Measurements from ENCODE around the gene SPEM1.

SPEM1 gene

DNA sequence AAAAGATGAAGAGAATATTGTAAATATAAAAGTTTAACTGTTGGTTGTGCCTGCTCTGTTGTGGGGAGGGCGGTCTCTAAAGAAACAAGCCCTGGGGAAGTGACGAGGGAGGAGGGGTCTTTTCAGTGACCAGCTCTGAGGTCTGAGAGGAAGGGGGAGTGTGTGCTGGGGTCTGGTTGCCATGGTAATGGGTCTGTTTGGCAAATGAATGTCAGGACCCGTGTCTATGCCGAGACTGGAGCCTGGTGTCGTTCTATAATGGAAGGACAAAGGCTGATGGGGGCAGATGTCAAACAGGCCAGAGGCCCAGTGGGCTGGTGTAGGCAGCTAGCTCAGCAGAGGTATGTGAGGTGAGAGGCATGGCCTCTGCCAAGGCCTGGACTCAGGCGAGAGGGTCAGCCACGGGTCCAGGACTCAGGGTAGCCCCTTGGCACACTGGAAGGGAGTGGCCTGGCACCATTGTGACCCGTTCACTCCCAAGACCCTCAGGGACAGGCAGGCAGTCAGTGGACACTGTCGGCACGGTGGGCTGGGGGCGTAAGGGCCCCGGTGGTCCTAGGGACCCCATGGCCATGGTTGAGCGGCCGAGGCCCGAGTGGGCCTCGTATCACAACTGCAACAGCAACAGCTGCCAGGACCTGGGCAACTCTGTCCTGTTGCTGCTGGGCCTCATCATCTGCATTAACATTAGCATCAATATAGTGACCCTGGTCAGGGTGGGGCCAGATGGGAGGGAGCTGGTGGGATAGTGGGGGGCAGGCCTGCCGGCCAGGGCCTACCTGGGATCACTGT lies at the start of gene SPEM1:
Gene SPEM1, plus strand, starts transcription at position 506 of the 792 bp plus-strand sequence. Its CDS starts 61 bp downstream, at position 567.
- Histone ChIP-seq H3K36me3 (replicated peaks) (peaks cover 8% of the 10 kb centered on the region), H3K4me3 (ENCODE audit: low read depth, low read length) (no peak within 1 kb of the TSS), H3K27ac (no peak within 1 kb of the TSS), H3K27me3 (replicated peaks) (no peaks in the 10 kb centered on the region)
- in situ Hi-C loops (cut with HindIII; ENCODE audit: low pct_ligation_motif_present, low sequenced_read_pairs): no loop called here
- no peak for DNase-seq
- no peak for TF ChIP-seq CTCF (IDR thresholded peaks at IDR 0.05; ENCODE audit: low read depth, low read length, missing control alignments)

DNA sequence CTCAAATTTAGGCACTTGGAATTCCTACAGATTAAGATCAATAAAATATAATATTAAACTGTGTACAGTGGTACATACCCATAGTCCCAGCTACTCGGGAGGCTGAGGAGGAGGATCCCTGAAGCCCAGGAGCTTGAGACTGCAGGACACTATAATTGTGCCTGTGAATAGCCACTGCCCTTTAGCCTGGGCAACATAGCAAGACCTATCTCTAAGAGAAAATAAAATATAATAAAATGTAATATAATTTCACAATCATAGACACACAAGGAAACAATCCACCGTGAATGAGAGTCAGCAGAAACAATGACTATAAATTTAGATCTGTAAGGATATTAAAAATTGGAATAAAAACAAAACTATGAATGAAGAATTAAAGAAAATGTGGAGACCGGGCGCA lies 49.3 kb upstream of the SPEM1 start:
- Histone ChIP-seq H3K36me3 (replicated peaks) (no peaks in the 10 kb centered on the region), H3K27me3 (replicated peaks) (no peaks in the 10 kb centered on the region), H3K4me3 (ENCODE audit: low read depth, low read length) (no peak overlapping the region), H3K27ac (no peak overlapping the region)
- in situ Hi-C loops (cut with HindIII; ENCODE audit: low pct_ligation_motif_present, low sequenced_read_pairs): no loop called here
- no peak for TF ChIP-seq CTCF (IDR thresholded peaks at IDR 0.05; ENCODE audit: low read depth, low read length, missing control alignments)
- DNase-seq: no peak

GRCh38 chr17:7374353-7374752 lies 45.8 kb upstream of the SPEM1 start:
- no peak for TF ChIP-seq CTCF (IDR thresholded peaks at IDR 0.05; ENCODE audit: low read depth, low read length, missing control alignments)
- in situ Hi-C loops (cut with HindIII; ENCODE audit: low pct_ligation_motif_present, low sequenced_read_pairs): no loop called here
- no peak for DNase-seq
- H3K36me3 ChIP-seq (replicated peaks): no peaks in the 10 kb centered on the region
- no peak overlapping the region for H3K27ac ChIP-seq
- H3K27me3 ChIP-seq (replicated peaks): no peaks in the 10 kb centered on the region
- H3K4me3 ChIP-seq (ENCODE audit: low read depth, low read length): no peak overlapping the region

GRCh38 chr17:7379134-7379533 lies 41.0 kb upstream of the SPEM1 start:
- in situ Hi-C loops (cut with HindIII; ENCODE audit: low pct_ligation_motif_present, low sequenced_read_pairs): no loop called here
- Histone ChIP-seq H3K4me3 (ENCODE audit: low read depth, low read length) (no peak overlapping the region), H3K36me3 (replicated peaks) (no peaks in the 10 kb centered on the region), H3K27me3 (replicated peaks) (peaks cover 20% of the 10 kb centered on the region), H3K27ac (no peak overlapping the region)
- DNase-seq: no peak
- TF ChIP-seq CTCF (IDR thresholded peaks at IDR 0.05; ENCODE audit: low read depth, low read length, missing control alignments): no peak

DNA sequence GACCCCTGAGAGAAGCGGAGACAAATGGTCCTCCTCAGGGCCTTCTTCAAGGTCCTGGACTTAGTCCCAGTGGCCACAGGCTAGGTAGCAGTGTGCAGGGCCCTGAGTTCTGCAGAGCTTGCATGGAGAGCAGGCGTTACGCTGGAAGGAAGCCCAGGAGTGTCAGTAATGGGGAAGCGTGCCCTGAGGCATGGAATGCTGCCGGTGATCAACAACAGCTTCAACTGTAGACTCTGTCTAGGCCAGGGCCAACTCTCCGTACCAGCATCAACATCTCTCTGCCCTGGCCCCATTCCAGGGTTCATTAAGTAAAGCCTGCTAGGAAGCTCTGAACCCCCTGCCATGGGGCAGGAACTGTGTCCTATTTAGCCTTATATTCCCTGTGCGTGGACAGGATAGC lies 39.8 kb upstream of the SPEM1 start:
- no peak for TF ChIP-seq CTCF (IDR thresholded peaks at IDR 0.05; ENCODE audit: low read depth, low read length, missing control alignments)
- H3K27me3 ChIP-seq (replicated peaks): peaks cover 20% of the 10 kb centered on the region
- in situ Hi-C loops (cut with HindIII; ENCODE audit: low pct_ligation_motif_present, low sequenced_read_pairs): no loop called here
- no peaks in the 10 kb centered on the region for H3K36me3 ChIP-seq (replicated peaks)
- no peak overlapping the region for H3K27ac ChIP-seq
- no peak overlapping the region for H3K4me3 ChIP-seq (ENCODE audit: low read depth, low read length)
- no peak for DNase-seq

Measured in brain microvascular endothelial cell (primary cell).